A549 (cell line): ENCODE measurements around the gene SERF2. TPM values are rescaled to one million over a fixed set of nuclear protein-coding genes. Genes with fewer than 3 reads are reported as not detected.

ENCODE experiments used
- ATAC-seq, 2 experiments: fragments of 200-7000 bp in 1 of 2; fragments of >200 bp in 1 of 2; cut with Nextera tagmentation in 1 of 2; cut with Tn5 transposase in 1 of 2; 3 replicates each; pipeline versions ENCODE4 v1.8.0 to v1.9.1; 2018 to 2020; ENCODE audit warnings: mild to moderate bottlenecking in 1 of 2, moderate library complexity in 1 of 2
- CTCF ChIA-PET: fragments of 300-600 bp; sonication (Branson Sonifier 250); formaldehyde crosslinking; extraction: SDS; loops from one replicate; lab custom pipeline; 2021; ENCODE audit warnings: antibody characterized with exemption, inconsistent platforms; lab: Yijun Ruan, JAX
- POLR2A ChIA-PET: fragments of 350-600 bp; formaldehyde crosslinking; extraction: SDS; loops from one replicate; lab custom pipeline; 2021; ENCODE audit warnings: antibody characterized with exemption, inconsistent platforms; lab: Yijun Ruan, JAX
- DNase-seq, 2 experiments: peaks; one replicate each; pipeline versions ENCODE4 v3.0.0 to v3.0.0-alpha.2; 2011 to 2016; ENCODE audit warnings: low read depth in 1 of 2, low spot score in 1 of 2
- FAIRE-seq: peaks from 2 replicates; lab custom pipeline; 2011; peaks lifted over from hg19 to GRCh38; lab: Jason Lieb, UNC
- H3K27ac ChIP-seq, 2 experiments: fragments of >200 bp; sonication (Bioruptor Twin); formaldehyde crosslinking; 3 replicates each; pipeline ENCODE4 v1.5.1; 2016 to 2017
- H3K4me1 ChIP-seq: fragments of >200 bp; sonication (Bioruptor Twin); formaldehyde crosslinking; 3 replicates; pipeline ENCODE4 v1.6.1; 2016
- H3K4me2 ChIP-seq: fragments of >200 bp; sonication (Bioruptor Twin); formaldehyde crosslinking; 3 replicates; pipeline ENCODE4 v1.6.1; 2016
- H3K4me3 ChIP-seq: fragments of >200 bp; sonication (Bioruptor Twin); formaldehyde crosslinking; 3 replicates; pipeline ENCODE4 v1.5.1; 2016
- H3K9me3 ChIP-seq: fragments of >200 bp; sonication (Bioruptor Twin); formaldehyde crosslinking; 3 replicates; pipeline ENCODE4 v1.6.1; 2016
- BHLHE40 ChIP-seq: IDR thresholded peaks from 2 replicates; pipeline ENCODE4 v1.6.1; 2012; ENCODE audit warnings: low read depth, low read length, inconsistent platforms
- CBX8 ChIP-seq: fragments of 200-600 bp; sonication (generic); IDR thresholded peaks from 2 replicates; pipeline ENCODE4 v1.6.1; 2016
- CEBPB ChIP-seq, 2 experiments: fragments of >200 bp in 1 of 2; sonication (Bioruptor Twin) in 1 of 2; formaldehyde crosslinking in 1 of 2; IDR thresholded peaks; 2 replicates each; pipeline ENCODE4 v1.6.1; 2012 to 2016
- CHD2 ChIP-seq: fragments of 150-350 bp; IDR thresholded peaks from 2 replicates; pipeline ENCODE4 v1.6.1; 2014; ENCODE audit warnings: low read length; ENCODE audit not compliant: partially characterized antibody
- E2F6 ChIP-seq: IDR thresholded peaks from 2 replicates; pipeline ENCODE4 v1.6.1; 2012; ENCODE audit warnings: low read depth, borderline replicate concordance
- EHF ChIP-seq: fragments of 250-450 bp; sonication (Bioruptor Pico); IDR thresholded peaks from 2 replicates; pipeline ENCODE4 v1.5.0; 2020; ENCODE audit warnings: mild to moderate bottlenecking
- EP300 ChIP-seq, 2 experiments: fragments of >200 bp; sonication (Bioruptor Twin); formaldehyde crosslinking; IDR thresholded peaks; 2 replicates in 1 of 2; 3 replicates in 1 of 2; pipeline ENCODE4 v1.6.1; 2016 to 2017
- HDAC2 ChIP-seq: fragments of 200-600 bp; sonication (generic); IDR thresholded peaks from 2 replicates; pipeline ENCODE4 v1.6.1; 2016
- HEYL ChIP-seq: fragments of 250-450 bp; sonication (Bioruptor Pico); IDR thresholded peaks from 2 replicates; pipeline ENCODE4 v1.8.0; 2021; ENCODE audit warnings: mild to moderate bottlenecking, moderate library complexity
- HMGXB4 ChIP-seq: fragments of 250-450 bp; sonication (Bioruptor Pico); IDR thresholded peaks from 2 replicates; pipeline ENCODE4 v1.5.0; 2021; ENCODE audit warnings: mild to moderate bottlenecking, moderate library complexity, borderline replicate concordance
- HOXA7 ChIP-seq: fragments of 250-450 bp; sonication (Bioruptor Pico); IDR thresholded peaks from 2 replicates; pipeline ENCODE4 v1.5.0; 2020; ENCODE audit warnings: mild to moderate bottlenecking, moderate library complexity
- HOXB13 ChIP-seq: fragments of 250-450 bp; sonication (Bioruptor Pico); IDR thresholded peaks from 2 replicates; pipeline ENCODE4 v1.5.0; 2020; ENCODE audit warnings: low read depth, mild to moderate bottlenecking, moderate library complexity
- JUNB ChIP-seq: fragments of >200 bp; sonication (Bioruptor Twin); formaldehyde crosslinking; IDR thresholded peaks from 2 replicates; pipeline ENCODE4 v1.6.1; 2016
- KDM5A ChIP-seq: fragments of 200-600 bp; sonication (generic); IDR thresholded peaks from 2 replicates; pipeline ENCODE4 v1.6.1; 2016; ENCODE audit warnings: antibody characterized with exemption, mild to moderate bottlenecking
- MAX ChIP-seq: IDR thresholded peaks from 2 replicates; pipeline ENCODE4 v1.6.1; 2012
- MAZ ChIP-seq: fragments of 150-350 bp; IDR thresholded peaks from 2 replicates; pipeline ENCODE4 v1.6.1; 2014; ENCODE audit warnings: antibody characterized with exemption, low read depth, low read length, borderline replicate concordance
- MYC ChIP-seq: IDR thresholded peaks from 2 replicates; pipeline ENCODE4 v1.6.1; 2012; ENCODE audit warnings: mild to moderate bottlenecking, inconsistent platforms, low read length, improper control_type of control experiment, borderline replicate concordance
- NPAS2 ChIP-seq: fragments of 250-450 bp; sonication (Bioruptor Pico); IDR thresholded peaks from 2 replicates; pipeline ENCODE4 v1.8.0; 2022; ENCODE audit warnings: mild to moderate bottlenecking, moderate library complexity, borderline replicate concordance
- PBX3 ChIP-seq: IDR thresholded peaks from 2 replicates; pipeline ENCODE4 v1.6.1; 2012
- PHF8 ChIP-seq: fragments of 200-600 bp; sonication (generic); IDR thresholded peaks from 2 replicates; pipeline ENCODE4 v1.6.1; 2016; ENCODE audit warnings: low read depth, mild to moderate bottlenecking, antibody characterized with exemption, moderate library complexity, borderline replicate concordance
- RARB ChIP-seq: fragments of 250-450 bp; sonication (Bioruptor Pico); IDR thresholded peaks from 2 replicates; pipeline ENCODE4 v1.8.0; 2021; ENCODE audit warnings: mild to moderate bottlenecking, moderate library complexity
- REST ChIP-seq: fragments of 200-600 bp; sonication (generic); IDR thresholded peaks from 2 replicates; pipeline ENCODE4 v1.6.1; 2016; ENCODE audit warnings: antibody characterized with exemption, mild to moderate bottlenecking, moderate library complexity
- TP53 ChIP-seq: fragments of 250-450 bp; sonication (Bioruptor Pico); IDR thresholded peaks from 2 replicates; pipeline ENCODE4 v1.5.0; 2021; ENCODE audit warnings: mild to moderate bottlenecking, moderate library complexity
- ZFP36 ChIP-seq: fragments of 450-650 bp; IDR thresholded peaks from 2 replicates; pipeline ENCODE4 v1.6.1; 2014; ENCODE audit warnings: borderline replicate concordance; ENCODE audit not compliant: partially characterized antibody
- ZNF302 ChIP-seq: fragments of 250-450 bp; sonication (Bioruptor Pico); IDR thresholded peaks from 2 replicates; pipeline ENCODE4 v1.9.0; 2021; ENCODE audit warnings: inconsistent platforms, mild to moderate bottlenecking, moderate library complexity
- whole genome bisulfite sequencing: methylation state at CpG from one replicate; pipeline ENCODE4 v1.1.6; 2017; ENCODE audit errors: missing lambda C conversion rate; 5-methylcytosine and 5-hydroxymethylcytosine counted together
- polyA plus RNA-seq, 4 experiments: library from polyadenylated mRNA; depleted of rRNA in 3 of 4; stranded (reverse); fragments of >200 nt; fragmentation: RNase III in 1 of 4; extraction: RNeasy Plus Mini Kit Qiagen cat#74134 plus additional on column Dnase treatment in 1 of 4; gene quantifications; 2 replicates in 3 of 4; 3 replicates in 1 of 4; pipeline ENCODE4 v1.2.3, GENCODE V29; 2011 to 2017

Gene SERF2
- polyA plus RNA-seq, 2 of the 4 experiments (the other 2 are of a cell fraction): 317 to 569 TPM

GRCh38 chr15:43774062-43774461, 18.1 kb upstream of the SERF2 start:
- Histone ChIP-seq H3K4me2 (no peak overlapping the region), H3K4me3 (no peak overlapping the region), H3K27ac (no peak overlapping the region), H3K4me1 (0 out of 3 replicates have a peak, but pooled peaks cover 8% of the 10 kb centered on the region), H3K9me3 (no peaks in the 10 kb centered on the region)
- no peak for FAIRE-seq
- WGBS: 90% methylated on average over 4 of the region's 4 CpGs
- TF ChIP-seq REST (no peak), E2F6 (no peak), PHF8 (no peak), ZNF302 (CRISPR knock-in tag) (no peak), CHD2 (no peak), HEYL (CRISPR knock-in tag) (no peak), CBX8 (no peak), ZFP36 (no peak), JUNB (no peak), EP300 (IDR thresholded peaks at IDR 0.05) (no peak), HOXA7 (CRISPR knock-in tag) (no peak), RARB (no peak), HOXB13 (CRISPR knock-in tag) (no peak), HMGXB4 (CRISPR knock-in tag) (no peak), BHLHE40 (no peak)
- CTCF ChIA-PET: interaction anchor here (0.5 to 0.8 kb wide), 2 partner anchors 15 to 1016 kb away, joined by 4 read pairs; no protein-coding TSS in a partner anchor
- no peak for ATAC-seq
- POLR2A ChIA-PET: no interaction called here
- no peak for DNase-seq

- Histone ChIP-seq H3K4me1 (0 out of 3 replicates have a peak, but pooled peaks cover 8% of the 10 kb centered on the region), H3K9me3 (no peaks in the 10 kb centered on the region), H3K4me2 (no peak overlapping the region), H3K27ac (0 out of 6 replicates have a peak overlapping the region, but pooled peaks of 1 of the 2 experiments have one; percentile 31), H3K4me3 (no peak overlapping the region)
- 100% methylated on average over 1 of the region's 1 CpG for WGBS
- ChIA-PET CTCF (interaction anchor here (1.6 to 6.9 kb wide), 3 partner anchors 10 to 25 kb away, joined by 7 to 47 read pairs (median 11); partner anchors contain the start of gene SERF2), POLR2A (no interaction called here)
- ATAC-seq: peak; percentile 57
- no peak for FAIRE-seq
- DNase-seq: peak; percentile 25 to 77
- TF ChIP-seq REST (no peak), TP53 (no peak), HDAC2 (no peak), CEBPB (IDR thresholded peaks at IDR 0.05) (no peak), RARB (no peak), HOXA7 (CRISPR knock-in tag) (no peak), NPAS2 (CRISPR knock-in tag) (no peak), ZFP36 (no peak), KDM5A (no peak), HOXB13 (CRISPR knock-in tag) (no peak), MYC (0 out of 2 replicates have a peak, but pooled peaks have one; percentile 80), MAZ (no peak), PBX3 (no peak), EHF (CRISPR knock-in tag) (no peak), MAX (peak; percentile 54), CHD2 (no peak), EP300 (IDR thresholded peaks at IDR 0.05) (no peak), CBX8 (no peak)
Observed at GRCh38 chr15:43775411-43775965, 16.6 kb upstream of the SERF2 start.
